GM12865 (cell line): Measurements from ENCODE around the gene RPL10A.

Experiments
- DNase-seq: peaks from one replicate; pipeline ENCODE4 v3.0.0; 2010; ENCODE audit warnings: low read depth
- H3K4me3 ChIP-seq: 2 replicates; pipeline ENCODE4 v1.5.1; 2011; ENCODE audit warnings: mild to moderate bottlenecking, low read depth, low read length, control low read depth
- CTCF ChIP-seq: IDR thresholded peaks from 2 replicates; pipeline ENCODE4 v1.5.1; 2011; ENCODE audit warnings: low read length, control low read depth, low read depth, inconsistent platforms; ENCODE audit not compliant: insufficient read depth; ENCODE audit errors: missing control alignments

Gene RPL10A

GRCh38 chr6:35497571-35498421, 29.6 kb downstream of the RPL10A start:
- peak overlapping the region; percentile 58 for H3K4me3 ChIP-seq
- TF ChIP-seq CTCF: no peak
- DNase-seq: no peak

- TF ChIP-seq CTCF: no peak
- DNase-seq: no peak
Observed at GRCh38 chr6:35498422-35499067, 30.3 kb downstream of the RPL10A start.

GRCh38 chr6:35499372-35499771, 31.2 kb downstream of the RPL10A start:
- no peak for DNase-seq
- H3K4me3 ChIP-seq: no peak overlapping the region
- TF ChIP-seq CTCF: no peak

More at GRCh38 chr6:35498422-35499067, 30.3 kb downstream of the RPL10A start:
- H3K4me3 ChIP-seq: no peak overlapping the region

GRCh38 chr6:35500782-35501181, 32.6 kb downstream of the RPL10A start:
- TF ChIP-seq CTCF: no peak
- H3K4me3 ChIP-seq: no peak overlapping the region
- no peak for DNase-seq

GRCh38 chr6:35501784-35502183, 33.6 kb downstream of the RPL10A start:
- no peak for DNase-seq
- no peak overlapping the region for H3K4me3 ChIP-seq
- no peak for TF ChIP-seq CTCF

GRCh38 chr6:35503534-35503933, 35.3 kb downstream of the RPL10A start:
- no peak for TF ChIP-seq CTCF
- no peak overlapping the region for H3K4me3 ChIP-seq
- no peak for DNase-seq
